H1 (cell line): Measurements from ENCODE around the gene TRIM4. TPM values are rescaled to one million over a fixed set of nuclear protein-coding genes. Genes with fewer than 3 reads are reported as not detected.

Source experiments
- CTCF ChIA-PET: fragments of 300-600 bp; sonication (Branson Sonifier 250); formaldehyde crosslinking; loops from one replicate; lab custom pipeline; 2021; ENCODE audit not compliant: partially characterized antibody; lab: Charles Lee
- POLR2A ChIA-PET: fragments of 300-600 bp; sonication (Branson Sonifier 250); formaldehyde crosslinking; loops from one replicate; lab custom pipeline; 2021; ENCODE audit warnings: inconsistent platforms; ENCODE audit not compliant: partially characterized antibody; lab: Charles Lee
- DNase-seq, 2 experiments: peaks; one replicate each; pipeline versions ENCODE4 v3.0.0 to v3.0.0-alpha.2; 2010 to 2022; ENCODE audit warnings: low spot score in 2 of 2, low read depth in 1 of 2, mixed read lengths in 1 of 2
- FAIRE-seq: peaks from 2 replicates; lab custom pipeline; 2011; peaks lifted over from hg19 to GRCh38; lab: Jason Lieb, UNC
- H2AFZ ChIP-seq: 2 replicates; pipeline ENCODE4 v1.8.1; 2012; ENCODE audit warnings: low read length, inconsistent platforms
- H2AK5ac ChIP-seq: 2 replicates; pipeline ENCODE4 v1.6.1; 2013; ENCODE audit warnings: low read depth, low read length
- H2BK120ac ChIP-seq: replicated peaks from 2 replicates; pipeline ENCODE3; 2013; ENCODE audit warnings: low read depth, low read length, inconsistent platforms
- H2BK12ac ChIP-seq: 2 replicates; pipeline ENCODE4 v1.6.1; 2013; ENCODE audit warnings: low read depth, low read length
- H2BK15ac ChIP-seq: 2 replicates; pipeline ENCODE4 v1.6.1; 2013; ENCODE audit warnings: low read length
- H2BK20ac ChIP-seq: 2 replicates; pipeline ENCODE4 v1.6.1; 2013; ENCODE audit warnings: low read length
- H2BK5ac ChIP-seq: 2 replicates; pipeline ENCODE4 v1.6.1; 2013; ENCODE audit warnings: low read depth, low read length
- H3K14ac ChIP-seq: 2 replicates; pipeline ENCODE4 v1.6.1; 2013; ENCODE audit warnings: inconsistent platforms; ENCODE audit not compliant: insufficient read length
- H3K18ac ChIP-seq: 2 replicates; pipeline ENCODE4 v1.6.1; 2013; ENCODE audit warnings: low read length; ENCODE audit errors: extremely low read depth
- H3K23ac ChIP-seq: 2 replicates; pipeline ENCODE4 v1.6.1; 2013; ENCODE audit warnings: inconsistent platforms; ENCODE audit not compliant: insufficient read length
- H3K23me2 ChIP-seq: 2 replicates; pipeline ENCODE4 v1.6.1; 2013; ENCODE audit warnings: low read depth, low read length
- H3K27ac ChIP-seq: 2 replicates; pipeline ENCODE4 v1.6.1; 2011; ENCODE audit warnings: low read depth, low read length, inconsistent platforms
- H3K27me3 ChIP-seq, 4 experiments: replicated peaks in 1 of 4; 1 replicate in 1 of 4; 2 replicates in 3 of 4; pipeline versions ENCODE4 v1.6.1 to v1.8.1; 2011 to 2013; ENCODE audit warnings: low read length in 3 of 4, mild to moderate bottlenecking in 3 of 4, inconsistent platforms in 2 of 4, mixed read lengths in 2 of 4, moderate library complexity in 1 of 4; ENCODE audit not compliant: control insufficient read depth in 3 of 4, insufficient read depth in 3 of 4; ENCODE audit errors: extremely low read depth in 1 of 4
- H3K36me3 ChIP-seq, 4 experiments: 2 replicates each; pipeline versions ENCODE4 v1.6.1 to v1.8.1; 2011 to 2013; ENCODE audit warnings: mild to moderate bottlenecking in 4 of 4, low read length in 3 of 4, moderate library complexity in 2 of 4, control low read depth in 1 of 4, inconsistent platforms in 1 of 4; ENCODE audit not compliant: insufficient read depth in 4 of 4, control insufficient read depth in 2 of 4
- H3K4ac ChIP-seq: replicated peaks from 2 replicates; pipeline ENCODE3; 2013; ENCODE audit warnings: low read length, low read depth, mixed read lengths, inconsistent platforms; ENCODE audit not compliant: insufficient read length
- H3K4me1 ChIP-seq, 4 experiments: replicated peaks in 1 of 4; 1 replicate in 1 of 4; 2 replicates in 3 of 4; pipeline versions ENCODE4 v1.6.1 to v1.8.1; 2011 to 2013; ENCODE audit warnings: low read length in 3 of 4, inconsistent platforms in 2 of 4, mixed read lengths in 1 of 4; ENCODE audit not compliant: insufficient read depth in 4 of 4, control insufficient read depth in 3 of 4
- H3K4me2 ChIP-seq, 2 experiments: 2 replicates each; pipeline versions ENCODE4 v1.6.1 to v1.8.1; 2011 to 2013; ENCODE audit warnings: low read depth in 2 of 2, low read length in 2 of 2, control low read depth in 1 of 2, inconsistent platforms in 1 of 2, mild to moderate bottlenecking in 1 of 2; ENCODE audit not compliant: insufficient read depth in 1 of 2
- H3K4me3 ChIP-seq, 4 experiments: fragments of 200-600, 300-600 bp in 1 of 4; sonication (generic), shearing (Covaris generic), sonication (Bioruptor Twin) in 1 of 4; 2 replicates each; pipeline versions ENCODE4 v1.5.1 to v1.8.1; 2011 to 2016; ENCODE audit warnings: low read length in 4 of 4, low read depth in 3 of 4, control low read depth in 2 of 4, inconsistent platforms in 2 of 4, mild to moderate bottlenecking in 2 of 4, mixed read lengths in 1 of 4, moderate library complexity in 1 of 4; ENCODE audit not compliant: insufficient read depth in 2 of 4; ENCODE audit errors: extremely low read depth in 1 of 4
- H3K56ac ChIP-seq: replicated peaks from 2 replicates; pipeline ENCODE3; 2013; ENCODE audit warnings: low read depth, mild to moderate bottlenecking, mixed read lengths, low read length, inconsistent platforms; ENCODE audit not compliant: insufficient read length
- H3K79me1 ChIP-seq: 2 replicates; pipeline ENCODE4 v1.6.1; 2013; ENCODE audit warnings: low read depth, low read length, control low read depth
- H3K79me2 ChIP-seq, 2 experiments: 2 replicates each; pipeline versions ENCODE4 v1.6.1 to v1.8.1; 2012 to 2013; ENCODE audit warnings: low read length in 2 of 2, mild to moderate bottlenecking in 2 of 2, inconsistent platforms in 1 of 2; ENCODE audit not compliant: insufficient read depth in 2 of 2, control insufficient read depth in 1 of 2
- H3K9ac ChIP-seq, 4 experiments: replicated peaks in 1 of 4; 1 replicate in 1 of 4; 2 replicates in 3 of 4; pipeline versions ENCODE4 v1.6.1 to v1.8.1; 2011 to 2013; ENCODE audit warnings: low read depth in 3 of 4, low read length in 3 of 4, control low read depth in 2 of 4, mild to moderate bottlenecking in 2 of 4, moderate library complexity in 2 of 4, inconsistent platforms in 1 of 4; ENCODE audit errors: extremely low read depth in 1 of 4
- H3K9me3 ChIP-seq, 2 experiments: 2 replicates each; pipeline versions ENCODE4 v1.6.1 to v1.8.1; 2012 to 2013; ENCODE audit warnings: mild to moderate bottlenecking in 2 of 2, moderate library complexity in 2 of 2, control low read depth in 1 of 2, inconsistent platforms in 1 of 2, low read depth in 1 of 2, low read length in 1 of 2, mixed read lengths in 1 of 2; ENCODE audit not compliant: insufficient read depth in 2 of 2
- H4K20me1 ChIP-seq, 2 experiments: replicated peaks in 1 of 2; 2 replicates each; pipeline versions ENCODE3 to v1.8.1; 2011 to 2013; ENCODE audit warnings: inconsistent platforms in 2 of 2, low read length in 2 of 2, mild to moderate bottlenecking in 1 of 2; ENCODE audit not compliant: insufficient read depth in 2 of 2, control insufficient read depth in 1 of 2
- H4K5ac ChIP-seq: 2 replicates; pipeline ENCODE4 v1.6.1; 2013; ENCODE audit warnings: low read length, low read depth, mixed read lengths, inconsistent platforms; ENCODE audit not compliant: insufficient read length
- H4K8ac ChIP-seq: 2 replicates; pipeline ENCODE4 v1.8.0; 2013; ENCODE audit warnings: mild to moderate bottlenecking, moderate library complexity, low read length, inconsistent platforms; ENCODE audit not compliant: insufficient read depth; ENCODE audit errors: extremely low read depth
- H4K91ac ChIP-seq: replicated peaks from 2 replicates; pipeline ENCODE3; 2013; ENCODE audit warnings: low read length, mixed read lengths, inconsistent platforms; ENCODE audit not compliant: insufficient read length
- EP300 ChIP-seq, 2 experiments: IDR thresholded peaks; 1 replicate in 1 of 2; 2 replicates in 1 of 2; pipeline ENCODE4 v1.6.1; 2011 to 2012; ENCODE audit warnings: low read depth in 2 of 2, low read length in 2 of 2, mild to moderate bottlenecking in 2 of 2, borderline replicate concordance in 1 of 2, inconsistent platforms in 1 of 2, moderate library complexity in 1 of 2
- PHF8 ChIP-seq: fragments of 200-600 bp; sonication (generic); conservative IDR thresholded peaks from 2 replicates; pipeline ENCODE4 v1.7.1; 2012; ENCODE audit warnings: low read depth, mild to moderate bottlenecking, inconsistent platforms, low read length, moderate library complexity
- POU5F1 ChIP-seq: IDR thresholded peaks from 2 replicates; pipeline ENCODE4 v1.6.1; 2011; ENCODE audit warnings: low read depth, mild to moderate bottlenecking, low read length, moderate library complexity
- RFX5 ChIP-seq: IDR thresholded peaks from 2 replicates; pipeline ENCODE4 v1.6.1; 2011; ENCODE audit warnings: low read depth, low read length, improper control_type of control experiment, borderline replicate concordance
- ZNF274 ChIP-seq: IDR thresholded peaks from 2 replicates; pipeline ENCODE4 v1.7.0; 2012; ENCODE audit warnings: low read length, borderline replicate concordance; ENCODE audit errors: extremely low read depth
- WGBS, 2 experiments: shearing (Covaris generic) in 1 of 2; methylation state at CpG; one replicate each; pipeline versions ENCODE4 v1.1.6 to v1.1.7; 2013 to 2015; ENCODE audit warnings: low lambda C conversion rate in 2 of 2, mixed read lengths in 2 of 2, inconsistent platforms in 1 of 2, low coverage in 1 of 2, missing lambda C conversion rate in 1 of 2; ENCODE audit not compliant: insufficient replicate concordance in 2 of 2, insufficient coverage in 1 of 2, insufficient read length in 1 of 2; ENCODE audit errors: extremely low coverage in 1 of 2, missing lambda C conversion rate in 1 of 2; 5-methylcytosine and 5-hydroxymethylcytosine counted together
- polyA plus RNA-seq, 7 experiments: library from polyadenylated mRNA; depleted of rRNA in 3 of 7; stranded (reverse) in 5 of 7; unstranded in 2 of 7; fragments of >200 nt in 5 of 7; fragments of 200-250 nt in 2 of 7; gene quantifications; 1 replicate in 5 of 7; 2 replicates in 1 of 7; 4 replicates in 1 of 7; pipeline versions ENCODE4 v1.2.1 to v1.2.3, GENCODE V29; 2011 to 2013; ENCODE audit warnings: missing spikeins in 2 of 7, mixed read lengths in 2 of 7
- total RNA-seq: library from RNA; stranded (reverse); fragmentation: NEBNext Ultra II Directional; extraction: Animal tissue kit (Norgen Biotek cat#: 25700); gene quantifications from 2 replicates; pipeline ENCODE4 v1.2.1, GENCODE V29; 2021

TRIM4 gene
- total and polyA plus RNA-seq, 2 of the 8 experiments (the other 6 are each of a cell fraction or from before 2014, with no cell fraction given): 0.03 to 7.3 TPM

GRCh38 chr7:99899830-99900519 lies 19.4 kb downstream of the TRIM4 start:
- Histone ChIP-seq H3K4me3 (no peak overlapping the region), H3K4me1 (no peaks in the 10 kb centered on the region), H2AFZ (no peak overlapping the region), H3K9me3 (no peaks in the 10 kb centered on the region), H3K4me2 (no peak overlapping the region), H3K27me3 (no peaks in the 10 kb centered on the region), H4K20me1 (no peaks in the 10 kb centered on the region), H3K18ac (no peak overlapping the region), H2BK15ac (no peak overlapping the region), H3K14ac (no peak overlapping the region), H2BK120ac (no peak overlapping the region), H3K23me2 (no peaks in the 10 kb centered on the region), H4K91ac (no peak overlapping the region), H3K36me3 (no peaks in the 10 kb centered on the region; a peak in 1 of 8 replicates), H3K4ac (no peak overlapping the region), H2BK12ac (no peak overlapping the region), H3K9ac (no peak overlapping the region), H3K27ac (no peak overlapping the region), H2BK5ac (no peak overlapping the region), H4K5ac (no peak overlapping the region), H3K56ac (no peak overlapping the region), H3K79me2 (no peaks in the 10 kb centered on the region), H4K8ac (no peak overlapping the region), H2BK20ac (no peak overlapping the region), H3K23ac (no peak overlapping the region), H2AK5ac (no peak overlapping the region), H3K79me1 (no peaks in the 10 kb centered on the region)
- CTCF ChIA-PET: no interaction called here
- TF ChIP-seq POU5F1: no peak
- no peak for TF ChIP-seq PHF8
- TF ChIP-seq ZNF274: no peak
- TF ChIP-seq EP300 (IDR thresholded peaks at IDR 0.05; ENCODE audit: borderline replicate concordance in 1 of 2, low read depth in 2 of 2, low read length in 2 of 2): no peak
- no peak for TF ChIP-seq RFX5
- FAIRE-seq (no peak), DNase-seq (no peak)
- POLR2A ChIA-PET: no interaction called here
- WGBS, 2 experiments: 89% methylated on average over 6 of the region's 6 CpGs; no CpG with 5 or more reads in 1 of the 2 experiments
